Stomach smooth muscle (tissue), 2 donors: ENCODE measurements around the gene NPAS4.

ENCODE experiments used
- H3K27ac ChIP-seq: one replicate; pipeline ENCODE4 v1.7.0; 2013; ENCODE audit warnings: mild to moderate bottlenecking, low read length, inconsistent platforms
- H3K27me3 ChIP-seq, 2 donors: one replicate each; pipeline ENCODE4 v1.7.0; 2013; ENCODE audit warnings: low read length in 2 of 2; ENCODE audit not compliant: insufficient read depth in 2 of 2, control insufficient read depth in 1 of 2
- H3K36me3 ChIP-seq, 2 donors: one replicate each; pipeline ENCODE4 v1.7.0; 2013; ENCODE audit warnings: low read length in 2 of 2; ENCODE audit not compliant: control insufficient read depth in 2 of 2, insufficient read depth in 2 of 2
- H3K4me1 ChIP-seq: one replicate; pipeline ENCODE4 v1.7.0; 2013; ENCODE audit warnings: low read length; ENCODE audit not compliant: control insufficient read depth, insufficient read depth
- H3K4me3 ChIP-seq, 2 donors: one replicate each; pipeline ENCODE4 v1.7.0; 2013; ENCODE audit warnings: low read length in 2 of 2
- H3K9ac ChIP-seq, 2 donors: one replicate each; pipeline ENCODE4 v1.7.0; 2013; ENCODE audit warnings: low read length in 2 of 2, mild to moderate bottlenecking in 1 of 2
- H3K9me3 ChIP-seq, 2 donors: one replicate each; pipeline ENCODE4 v1.7.0; 2013; ENCODE audit warnings: low read length in 2 of 2; ENCODE audit not compliant: control insufficient read depth in 2 of 2
- donor health status: healthy.
- donor health status: Pancreatic carcinoma.

Gene NPAS4

GRCh38 chr11:66393954-66394353 lies 26.9 kb upstream of the NPAS4 start:
- Histone ChIP-seq H3K9me3 (no peaks in the 10 kb centered on the region), H3K27me3 (peaks cover 2% of the 10 kb centered on the region in 2 donors), H3K27ac (no peak overlapping the region), H3K4me1 (no peaks in the 10 kb centered on the region), H3K9ac (no peak overlapping the region), H3K36me3 (no peaks in the 10 kb centered on the region), H3K4me3 (no peak overlapping the region)

GRCh38 chr11:66407651-66408050 lies 13.2 kb upstream of the NPAS4 start:
- Histone ChIP-seq H3K9ac (no peak overlapping the region), H3K9me3 (no peaks in the 10 kb centered on the region), H3K4me1 (peaks cover 33% of the 10 kb centered on the region), H3K36me3 (no peaks in the 10 kb centered on the region), H3K27ac (no peak overlapping the region), H3K27me3 (no peaks in the 10 kb centered on the region), H3K4me3 (no peak overlapping the region)

DNA sequence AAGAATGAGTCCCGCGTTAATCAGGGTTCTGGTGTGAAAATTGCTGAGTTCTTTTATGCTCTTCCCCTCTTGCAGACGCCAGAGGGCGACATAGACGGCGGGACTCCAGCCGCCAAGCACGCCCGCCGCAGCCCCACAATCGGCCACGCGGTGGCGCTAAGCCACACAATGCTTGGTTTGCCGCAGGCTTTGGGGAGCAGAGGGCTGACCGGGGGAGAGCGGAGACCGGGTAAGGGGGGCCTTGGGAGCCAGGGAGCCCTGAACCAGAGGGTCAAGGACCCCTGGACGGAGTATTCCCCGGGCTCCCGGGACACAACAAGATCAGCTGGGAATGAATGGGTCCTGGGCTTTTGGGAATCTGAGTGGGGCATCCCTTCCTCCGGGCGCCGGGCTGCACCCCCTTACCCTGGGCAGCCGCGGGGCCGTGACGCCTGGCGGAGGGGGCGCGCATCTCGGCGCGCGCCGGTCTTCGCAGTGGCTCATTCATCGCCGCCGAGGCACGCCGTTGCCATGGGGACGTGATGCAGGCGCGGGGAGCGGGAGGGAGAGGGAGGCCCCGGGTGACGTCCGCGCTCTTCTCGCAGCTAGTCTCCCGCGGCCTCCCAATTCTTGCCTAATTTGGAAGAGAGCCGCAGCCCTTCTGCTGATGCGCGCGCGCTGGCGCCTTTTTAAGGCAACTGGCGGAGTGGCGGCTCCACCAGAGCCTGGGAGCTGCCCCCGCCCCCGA lies 12.2 kb upstream of the NPAS4 start:
- Histone ChIP-seq H3K36me3 (peaks cover 0 to 3% of the 10 kb centered on the region in 2 donors), H3K27me3 (no peaks in the 10 kb centered on the region), H3K9me3 (no peaks in the 10 kb centered on the region), H3K27ac (peak overlapping the region; percentile 92), H3K4me3 (peak overlapping the region; percentile 50 to 72), H3K4me1 (peaks cover 43% of the 10 kb centered on the region), H3K9ac (peak overlapping the region; percentile 66 to 74)

DNA sequence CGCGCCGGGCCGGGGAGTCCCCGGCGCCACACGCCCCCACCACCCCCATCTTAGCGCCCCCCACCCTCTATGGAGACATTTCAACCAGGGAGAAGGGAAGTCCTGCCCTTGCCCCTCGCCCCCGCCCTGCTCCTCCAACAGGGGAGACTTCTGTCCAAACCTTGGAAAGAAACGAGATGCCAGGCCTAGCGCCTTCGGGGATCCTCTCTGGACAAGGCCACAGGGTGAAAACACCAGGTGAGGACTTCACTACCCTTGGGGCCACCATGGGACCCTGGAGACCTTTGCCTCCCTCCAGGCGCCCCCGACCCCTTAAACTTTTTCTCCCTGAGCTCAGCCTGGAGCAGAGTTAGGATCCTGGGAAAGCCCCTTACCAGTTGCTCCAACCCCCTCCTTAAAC lies 11.6 kb upstream of the NPAS4 start:
- no peaks in the 10 kb centered on the region for H3K27me3 ChIP-seq
- H3K27ac ChIP-seq, result peak overlapping the region; percentile 92
- H3K4me1 ChIP-seq, result peaks cover 49% of the 10 kb centered on the region
- peak overlapping the region; percentile 74 to 76 for H3K9ac ChIP-seq
- no peaks in the 10 kb centered on the region for H3K9me3 ChIP-seq
- peaks cover 0 to 3% of the 10 kb centered on the region in 2 donors for H3K36me3 ChIP-seq
- H3K4me3 ChIP-seq, result peak overlapping the region; percentile 66 to 76

- peak overlapping the region; percentile 92 for H3K27ac ChIP-seq
- H3K4me3 ChIP-seq, result peak overlapping the region; percentile 66 to 76
- H3K27me3 ChIP-seq, result no peaks in the 10 kb centered on the region
Measured at GRCh38 chr11:66410191-66410590, 10.6 kb upstream of the NPAS4 start.

DNA sequence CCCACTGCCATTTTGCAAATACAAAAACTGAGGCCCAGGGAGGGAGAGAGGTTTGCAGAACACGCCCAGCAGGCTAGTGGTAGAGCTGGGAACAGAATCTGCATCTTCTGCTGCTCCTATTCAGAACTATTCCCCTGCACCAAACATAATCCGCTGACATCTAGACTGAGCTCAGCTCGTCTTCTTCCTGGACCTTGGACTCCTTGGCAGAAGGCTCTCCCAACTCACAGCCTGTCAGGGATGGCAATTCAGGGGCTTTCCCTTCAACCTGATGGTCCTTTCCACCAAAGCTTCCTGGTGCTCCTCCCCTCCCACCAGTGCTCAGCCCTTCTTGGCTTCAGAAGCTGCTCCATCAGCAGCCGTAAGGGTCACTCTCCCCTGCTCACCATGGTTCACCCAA lies 9.5 kb upstream of the NPAS4 start:
- Histone ChIP-seq H3K27ac (peak overlapping the region; percentile 92), H3K36me3 (peaks cover 0 to 5% of the 10 kb centered on the region in 2 donors), H3K27me3 (no peaks in the 10 kb centered on the region), H3K9ac (peak overlapping the region; percentile 29 to 38), H3K9me3 (no peaks in the 10 kb centered on the region), H3K4me1 (peaks cover 58% of the 10 kb centered on the region), H3K4me3 (peak overlapping the region; percentile 66 to 76)

More at GRCh38 chr11:66410191-66410590, 10.6 kb upstream of the NPAS4 start:
- Histone ChIP-seq H3K9me3 (no peaks in the 10 kb centered on the region), H3K9ac (peak overlapping the region; percentile 17 to 29), H3K36me3 (peaks cover 0 to 5% of the 10 kb centered on the region in 2 donors), H3K4me1 (peaks cover 58% of the 10 kb centered on the region)

DNA sequence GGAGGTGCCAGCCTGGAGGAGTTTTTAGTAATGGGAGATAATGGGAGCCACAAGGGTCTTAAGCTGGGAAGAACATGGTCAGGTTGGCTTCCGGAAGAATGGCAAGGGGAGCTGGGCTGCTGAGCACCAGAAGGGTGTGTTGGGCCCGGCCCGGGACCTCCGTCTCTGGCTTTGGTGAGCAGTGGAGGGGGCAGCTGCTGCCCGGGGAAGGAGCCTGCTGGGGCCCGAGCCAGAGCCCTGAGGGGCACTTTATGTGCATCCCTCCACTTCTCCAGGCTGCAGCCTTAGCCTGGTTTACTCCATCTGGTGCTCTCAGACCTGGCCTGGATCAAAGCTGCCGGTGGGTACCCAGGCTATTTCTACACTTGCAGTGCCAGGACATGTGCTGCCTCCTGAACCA lies 8.7 kb upstream of the NPAS4 start:
- H3K9me3 ChIP-seq, result no peaks in the 10 kb centered on the region
- peaks cover 58% of the 10 kb centered on the region for H3K4me1 ChIP-seq
- H3K4me3 ChIP-seq, result peak overlapping the region; percentile 66 to 76
- H3K27ac ChIP-seq, result peak overlapping the region; percentile 24
- H3K9ac ChIP-seq, result peak overlapping the region in 1 of 2 donors; percentile 9
- peaks cover 0 to 5% of the 10 kb centered on the region in 2 donors for H3K36me3 ChIP-seq
- no peaks in the 10 kb centered on the region for H3K27me3 ChIP-seq

GRCh38 chr11:66413167-66413566 lies 7.7 kb upstream of the NPAS4 start:
- Histone ChIP-seq H3K36me3 (peaks cover 0 to 5% of the 10 kb centered on the region in 2 donors), H3K4me3 (peak overlapping the region; percentile 25 to 76), H3K9ac (no peak overlapping the region), H3K27ac (no peak overlapping the region), H3K4me1 (peaks cover 67% of the 10 kb centered on the region), H3K27me3 (no peaks in the 10 kb centered on the region), H3K9me3 (no peaks in the 10 kb centered on the region)

- Histone ChIP-seq H3K4me1 (peaks cover 76% of the 10 kb centered on the region), H3K27me3 (peaks cover 0 to 2% of the 10 kb centered on the region in 2 donors), H3K4me3 (peak overlapping the region in 1 of 2 donors; percentile 76), H3K9ac (no peak overlapping the region), H3K36me3 (peaks cover 0 to 5% of the 10 kb centered on the region in 2 donors), H3K27ac (no peak overlapping the region), H3K9me3 (no peaks in the 10 kb centered on the region)
Measured at GRCh38 chr11:66414120-66414934, 6.5 kb upstream of the NPAS4 start.

GRCh38 chr11:66415423-66415822 lies 5.4 kb upstream of the NPAS4 start:
- Histone ChIP-seq H3K36me3 (peaks cover 0 to 5% of the 10 kb centered on the region in 2 donors), H3K4me1 (peaks cover 75% of the 10 kb centered on the region), H3K27me3 (peaks cover 0 to 2% of the 10 kb centered on the region in 2 donors), H3K9ac (no peak overlapping the region), H3K27ac (no peak overlapping the region), H3K4me3 (no peak overlapping the region), H3K9me3 (no peaks in the 10 kb centered on the region)
